OCI-LY1 (cell line): ENCODE data around the gene PIWIL4.

Experiments
- EZH2 ChIP-seq: fragments of 200-600 bp; sonication (generic), shearing (Covaris generic); IDR thresholded peaks from 2 replicates; pipeline ENCODE4 v1.8.0; 2017; ENCODE audit warnings: borderline replicate concordance, mixed run types, mild to moderate bottlenecking, antibody characterized with exemption, low read length, moderate library complexity, mixed read lengths
- TF ChIP-seq, protein P1 (sequence below): fragments of 200-600 bp; sonication (generic), shearing (Covaris generic); IDR thresholded peaks from 2 replicates; pipeline ENCODE4 v1.5.1; 2017; ENCODE audit warnings: mild to moderate bottlenecking, antibody characterized with exemption, low read length, moderate library complexity, mixed read lengths

DNA sequence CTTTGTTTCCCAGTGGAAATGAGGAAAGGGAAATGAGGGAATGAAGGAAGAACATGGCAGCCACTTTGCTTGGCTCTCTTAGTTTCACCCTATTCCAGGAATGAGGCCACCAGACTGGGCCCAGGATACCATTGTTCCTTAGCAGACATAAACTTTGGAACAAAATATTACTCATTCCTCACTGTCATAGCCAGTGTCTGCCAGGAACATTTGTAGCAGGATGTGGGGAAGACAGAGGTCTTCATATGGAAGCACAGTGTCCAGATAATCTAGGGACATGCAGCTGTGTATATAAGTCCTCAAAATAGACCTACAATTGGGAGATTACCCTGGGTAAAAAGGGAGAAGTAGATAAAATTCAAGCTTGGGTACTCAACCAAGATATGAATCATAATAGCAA, 38.6 kb upstream of the PIWIL4 start:
- TF ChIP-seq, protein P1, sequence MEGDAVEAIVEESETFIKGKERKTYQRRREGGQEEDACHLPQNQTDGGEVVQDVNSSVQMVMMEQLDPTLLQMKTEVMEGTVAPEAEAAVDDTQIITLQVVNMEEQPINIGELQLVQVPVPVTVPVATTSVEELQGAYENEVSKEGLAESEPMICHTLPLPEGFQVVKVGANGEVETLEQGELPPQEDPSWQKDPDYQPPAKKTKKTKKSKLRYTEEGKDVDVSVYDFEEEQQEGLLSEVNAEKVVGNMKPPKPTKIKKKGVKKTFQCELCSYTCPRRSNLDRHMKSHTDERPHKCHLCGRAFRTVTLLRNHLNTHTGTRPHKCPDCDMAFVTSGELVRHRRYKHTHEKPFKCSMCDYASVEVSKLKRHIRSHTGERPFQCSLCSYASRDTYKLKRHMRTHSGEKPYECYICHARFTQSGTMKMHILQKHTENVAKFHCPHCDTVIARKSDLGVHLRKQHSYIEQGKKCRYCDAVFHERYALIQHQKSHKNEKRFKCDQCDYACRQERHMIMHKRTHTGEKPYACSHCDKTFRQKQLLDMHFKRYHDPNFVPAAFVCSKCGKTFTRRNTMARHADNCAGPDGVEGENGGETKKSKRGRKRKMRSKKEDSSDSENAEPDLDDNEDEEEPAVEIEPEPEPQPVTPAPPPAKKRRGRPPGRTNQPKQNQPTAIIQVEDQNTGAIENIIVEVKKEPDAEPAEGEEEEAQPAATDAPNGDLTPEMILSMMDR: no peak
- TF ChIP-seq EZH2: no peak
